Gastrocnemius medialis (tissue), 4 donors: ENCODE data around the gene ALG11. TPM values are rescaled to one million over a fixed set of nuclear protein-coding genes. Genes with fewer than 3 reads are reported as not detected.
"Not testable (repeated sequence)": the region's sequence is repeated elsewhere in the genome, so short reads cannot be mapped to it uniquely, and the experiment has no call there.

Experiments
- ATAC-seq, 2 donors: fragments of 150-250 bp; one replicate each; pipeline ENCODE4 v1.9.1; 2016
- DNase-seq, 2 donors: peaks; one replicate each; pipeline ENCODE4 v3.0.0-alpha.2; 2019
- H3K27ac ChIP-seq, 4 donors: fragments of 200-600 bp; sonication (generic); 1 replicate in 1 of 4; 2 replicates in 3 of 4; pipeline ENCODE4 v1.5.1; 2016 to 2018; ENCODE audit warnings: mild to moderate bottlenecking in 2 of 4, moderate library complexity in 1 of 4
- H3K27me3 ChIP-seq, 3 donors: fragments of 200-600 bp; sonication (generic) in 2 of 3; 1 replicate in 1 of 3; 2 replicates in 2 of 3; pipeline versions ENCODE4 v1.5.1 to v1.6.0; 2016 to 2019; ENCODE audit warnings: mild to moderate bottlenecking in 1 of 3, moderate library complexity in 1 of 3
- H3K36me3 ChIP-seq, 2 donors: fragments of 200-600 bp; sonication (generic) in 1 of 2; one replicate each; pipeline ENCODE4 v1.5.1; 2017 to 2018
- H3K4me1 ChIP-seq, 2 donors: fragments of 200-600 bp; sonication (generic) in 1 of 2; one replicate each; pipeline ENCODE4 v1.5.1; 2016 to 2017; ENCODE audit warnings: mild to moderate bottlenecking in 2 of 2
- H3K4me3 ChIP-seq, 4 donors: fragments of 200-600 bp; sonication (generic) in 3 of 4; 1 replicate in 1 of 4; 2 replicates in 3 of 4; pipeline ENCODE4 v1.5.1; 2016 to 2019; ENCODE audit warnings: mild to moderate bottlenecking in 2 of 4
- H3K9me3 ChIP-seq, 3 donors: fragments of 200-600 bp; sonication (generic) in 2 of 3; 1 replicate in 1 of 3; 2 replicates in 2 of 3; pipeline ENCODE4 v1.5.1; 2016 to 2019
- POLR2A ChIP-seq, 2 donors: fragments of 450-650 bp; IDR thresholded peaks; one replicate each; pipeline ENCODE4 v1.6.1; 2017; ENCODE audit warnings: antibody characterized with exemption in 2 of 2, mild to moderate bottlenecking in 2 of 2, moderate library complexity in 2 of 2
- in situ Hi-C, 4 donors: fragments of 200-750 bp; cut with MboI; loops; one replicate each; pipeline versions ENCODE4 v1.15.0 to v1.8.0; 2017; ENCODE audit warnings: low sequenced_read_pairs in 4 of 4
- intact Hi-C: fragments of 100-400 bp; cut with DNase I; formaldehyde crosslinking; loops from one replicate; pipeline ENCODE4 v1.15.1; 2023; ENCODE audit warnings: low total_unique reads
- total RNA-seq, 4 donors: library from RNA; depleted of rRNA; stranded (reverse); fragments of >200 nt; gene quantifications; one replicate each; pipeline versions ENCODE4 v1.1.0 to v1.2.3, GENCODE V29; 2016
- TF ChIP-seq, protein P1 (sequence below), 5 experiments: fragments of 450-650 bp in 3 of 5; fragments of 200-600 bp in 2 of 5; sonication (generic) in 2 of 5; IDR thresholded peaks in 4 of 5; conservative IDR thresholded peaks in 1 of 5; 1 replicate in 4 of 5; 2 replicates in 1 of 5; pipeline ENCODE4 v1.5.1; 2016 to 2019; ENCODE audit warnings: antibody characterized with exemption in 5 of 5, mild to moderate bottlenecking in 3 of 5, moderate library complexity in 3 of 5

ALG11 gene
- total RNA-seq, 4 donors from 2014 or later = 8.9 to 14.2 (median 10.1) TPM

- no peak overlapping the region for H3K4me3 ChIP-seq
- in situ Hi-C loops (no loop called here), intact Hi-C loops (no loop called here)
- no peaks in the 10 kb centered on the region for H3K27me3 ChIP-seq
- H3K9me3 ChIP-seq = no peaks in the 10 kb centered on the region
- H3K36me3 ChIP-seq = no peaks in the 10 kb centered on the region
- DNase-seq (no peak), ATAC-seq (no peak)
- no peak overlapping the region for H3K27ac ChIP-seq
- TF ChIP-seq, protein P1, sequence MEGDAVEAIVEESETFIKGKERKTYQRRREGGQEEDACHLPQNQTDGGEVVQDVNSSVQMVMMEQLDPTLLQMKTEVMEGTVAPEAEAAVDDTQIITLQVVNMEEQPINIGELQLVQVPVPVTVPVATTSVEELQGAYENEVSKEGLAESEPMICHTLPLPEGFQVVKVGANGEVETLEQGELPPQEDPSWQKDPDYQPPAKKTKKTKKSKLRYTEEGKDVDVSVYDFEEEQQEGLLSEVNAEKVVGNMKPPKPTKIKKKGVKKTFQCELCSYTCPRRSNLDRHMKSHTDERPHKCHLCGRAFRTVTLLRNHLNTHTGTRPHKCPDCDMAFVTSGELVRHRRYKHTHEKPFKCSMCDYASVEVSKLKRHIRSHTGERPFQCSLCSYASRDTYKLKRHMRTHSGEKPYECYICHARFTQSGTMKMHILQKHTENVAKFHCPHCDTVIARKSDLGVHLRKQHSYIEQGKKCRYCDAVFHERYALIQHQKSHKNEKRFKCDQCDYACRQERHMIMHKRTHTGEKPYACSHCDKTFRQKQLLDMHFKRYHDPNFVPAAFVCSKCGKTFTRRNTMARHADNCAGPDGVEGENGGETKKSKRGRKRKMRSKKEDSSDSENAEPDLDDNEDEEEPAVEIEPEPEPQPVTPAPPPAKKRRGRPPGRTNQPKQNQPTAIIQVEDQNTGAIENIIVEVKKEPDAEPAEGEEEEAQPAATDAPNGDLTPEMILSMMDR (IDR thresholded peaks at IDR 0.05 in 4 of 5, conservative IDR thresholded peaks at IDR 0.05 in 1 of 5) = no peak
- no peak for TF ChIP-seq POLR2A (IDR thresholded peaks at IDR 0.05)
- H3K4me1 ChIP-seq = no peaks in the 10 kb centered on the region
These were observed 34.6 kb upstream of the ALG11 start for GRCh38 chr13:51977625-51978024.

DNA sequence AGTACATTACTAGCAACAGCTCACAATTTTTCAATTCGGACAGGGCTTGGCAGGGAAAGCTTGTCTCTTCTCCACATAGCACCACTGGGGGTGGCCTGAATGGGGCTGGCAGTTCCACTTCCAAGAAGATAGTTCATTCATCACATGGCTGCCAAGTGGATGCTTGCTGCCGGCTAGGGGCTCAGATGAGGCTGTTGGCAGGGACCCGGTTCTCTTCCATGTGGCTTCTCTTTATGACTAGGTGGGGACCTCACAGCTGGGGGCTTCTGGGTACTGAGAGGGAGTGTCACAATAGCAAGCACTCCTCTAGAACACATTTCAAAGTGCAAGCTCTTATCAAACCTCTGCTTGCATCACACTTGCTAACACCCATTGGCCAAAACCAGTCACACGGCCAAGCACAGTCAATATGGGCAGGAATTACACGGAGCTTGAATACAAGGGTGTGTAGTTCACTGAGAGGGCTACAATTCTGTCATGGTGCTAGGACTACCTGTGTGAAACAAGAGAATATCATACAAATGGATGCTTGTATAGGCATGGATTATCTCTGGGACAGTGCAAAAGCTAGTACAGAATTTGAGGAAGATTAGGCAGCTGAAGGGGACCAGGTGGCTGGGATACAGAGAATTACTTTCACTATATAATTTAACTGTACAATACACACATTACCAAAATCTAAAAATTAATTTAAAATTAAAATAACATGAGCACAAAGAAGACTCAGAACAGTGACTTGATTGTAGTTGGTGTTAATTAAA lies 33.2 kb upstream of the ALG11 start:
- H3K27ac ChIP-seq = no peak overlapping the region
- DNase-seq (no peak), ATAC-seq (no peak)
- H3K36me3 ChIP-seq = no peaks in the 10 kb centered on the region
- H3K4me3 ChIP-seq = no peak overlapping the region
- in situ Hi-C loops = no loop called here
- H3K9me3 ChIP-seq = no peaks in the 10 kb centered on the region
- TF ChIP-seq POLR2A (IDR thresholded peaks at IDR 0.05) = no peak
- TF ChIP-seq, protein P1 (IDR thresholded peaks at IDR 0.05 in 4 of 5, conservative IDR thresholded peaks at IDR 0.05 in 1 of 5) = no peak
- intact Hi-C loops = no loop called here
- H3K4me1 ChIP-seq = no peaks in the 10 kb centered on the region
- H3K27me3 ChIP-seq = no peaks in the 10 kb centered on the region

DNA sequence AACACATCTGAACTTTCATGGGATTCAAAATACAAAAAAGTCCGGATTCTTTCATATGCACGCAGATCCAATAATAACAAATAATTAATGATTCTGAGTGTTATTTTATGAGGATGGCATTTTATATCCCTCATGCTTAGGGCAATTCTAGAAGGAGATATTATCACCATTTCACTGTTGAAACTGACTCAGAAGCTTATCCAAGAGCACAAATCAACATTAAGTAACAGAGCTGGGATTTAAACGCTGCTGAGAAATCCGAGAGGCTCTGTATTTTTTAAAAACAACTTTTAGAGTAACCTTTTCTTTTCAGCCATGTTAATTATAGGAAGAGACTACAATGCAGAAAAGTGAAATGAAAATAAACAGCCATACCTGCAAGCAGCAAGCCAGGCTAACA lies 31.3 kb upstream of the ALG11 start:
- in situ Hi-C loops (no loop called here), intact Hi-C loops (no loop called here)
- no peak for TF ChIP-seq POLR2A (IDR thresholded peaks at IDR 0.05)
- TF ChIP-seq, protein P1 (IDR thresholded peaks at IDR 0.05 in 4 of 5, conservative IDR thresholded peaks at IDR 0.05 in 1 of 5) = no peak
- DNase-seq (no peak), ATAC-seq (no peak)
- Histone ChIP-seq H3K27ac (no peak overlapping the region), H3K27me3 (no peaks in the 10 kb centered on the region), H3K4me1 (no peaks in the 10 kb centered on the region), H3K9me3 (no peaks in the 10 kb centered on the region), H3K36me3 (no peaks in the 10 kb centered on the region), H3K4me3 (no peak overlapping the region)

DNA sequence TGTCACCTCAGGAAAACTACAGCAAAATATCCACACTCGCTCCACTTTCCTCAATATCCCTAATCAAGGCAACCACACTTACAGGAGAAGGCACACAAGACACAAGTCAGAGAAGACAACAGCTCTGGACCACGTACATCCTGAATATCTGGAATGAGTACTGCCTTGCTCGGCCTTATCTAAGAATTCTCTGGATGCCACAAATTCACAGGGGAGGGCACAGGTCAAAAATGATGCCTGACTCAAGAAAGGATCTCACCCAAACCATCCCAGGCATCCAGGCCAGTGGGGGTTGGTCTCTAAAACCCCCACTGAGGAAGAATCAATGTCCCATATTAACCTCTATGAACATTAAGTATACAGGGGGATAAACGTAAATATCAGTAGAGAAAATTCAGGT lies 30.8 kb upstream of the ALG11 start:
- DNase-seq (no peak), ATAC-seq (no peak)
- intact Hi-C loops = no loop called here
- Histone ChIP-seq H3K4me3 (no peak overlapping the region), H3K9me3 (no peaks in the 10 kb centered on the region), H3K4me1 (no peaks in the 10 kb centered on the region), H3K27ac (no peak overlapping the region), H3K36me3 (no peaks in the 10 kb centered on the region), H3K27me3 (no peaks in the 10 kb centered on the region)
- no peak for TF ChIP-seq POLR2A (IDR thresholded peaks at IDR 0.05)
- TF ChIP-seq, protein P1 (IDR thresholded peaks at IDR 0.05 in 4 of 5, conservative IDR thresholded peaks at IDR 0.05 in 1 of 5) = no peak
- in situ Hi-C loops = no loop called here

- intact Hi-C loops, DNase-seq, H3K4me1 ChIP-seq, H3K27me3 ChIP-seq, in situ Hi-C loops, H3K4me3 ChIP-seq, H3K9me3 ChIP-seq, H3K27ac ChIP-seq, ATAC-seq, H3K36me3 ChIP-seq: not testable (repeated sequence)
These were observed 28.9 kb upstream of the ALG11 start for GRCh38 chr13:51983292-51983691.

DNA sequence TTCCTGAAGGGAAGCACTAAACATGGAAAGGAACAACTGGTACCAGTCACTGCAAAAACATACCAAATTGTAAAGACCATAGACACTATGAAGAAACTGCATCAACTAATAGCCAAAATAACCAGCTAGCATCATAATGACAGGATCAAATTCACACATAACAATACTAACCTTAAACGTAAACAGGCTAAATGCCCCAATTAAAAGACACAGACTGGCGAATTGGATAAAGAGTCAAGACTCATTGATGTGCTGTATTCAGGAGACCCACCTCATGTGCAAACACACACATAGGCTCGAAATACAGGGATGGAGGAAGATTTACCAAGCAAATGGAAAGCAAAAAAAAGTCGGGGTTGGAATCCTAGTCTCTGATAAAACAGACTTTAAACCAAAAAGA lies 27.3 kb upstream of the ALG11 start:
- H3K4me1 ChIP-seq, intact Hi-C loops, DNase-seq, H3K4me3 ChIP-seq, H3K27me3 ChIP-seq, ATAC-seq, H3K27ac ChIP-seq, H3K9me3 ChIP-seq, H3K36me3 ChIP-seq, in situ Hi-C loops: not testable (repeated sequence)
